HG03460 (cell line): ENCODE results near the gene FGD6.
"Not testable (repeated sequence)": the region's sequence is repeated elsewhere in the genome, so short reads cannot be mapped to it uniquely, and the experiment has no call there.

Experiments
- ATAC-seq: cut with Tn5 transposase; IDR thresholded peaks from one replicate; pipeline ENCODE4 v1.9.1; 2021; ENCODE audit not compliant: unreplicated experiment

The FGD6 gene

GRCh38 chr12:95130096-95130495 is 87.2 kb downstream of the FGD6 start:
- no peak for ATAC-seq

- no peak for ATAC-seq
These were observed 88.2 kb downstream of the FGD6 start for GRCh38 chr12:95129115-95129514.

- no peak for ATAC-seq
These were observed 90.5 kb downstream of the FGD6 start for GRCh38 chr12:95126736-95127135.

GRCh38 chr12:95126076-95126475 is 91.2 kb downstream of the FGD6 start:
- ATAC-seq = no peak

GRCh38 chr12:95124106-95124505 is 93.2 kb downstream of the FGD6 start:
- ATAC-seq = no peak

- no peak for ATAC-seq
These were observed 98.5 kb downstream of the FGD6 start for GRCh38 chr12:95118788-95119179.

GRCh38 chr12:95118138-95118787 is 99.0 kb downstream of the FGD6 start:
- no peak for ATAC-seq

GRCh38 chr12:95117178-95117599 is 100.1 kb downstream of the FGD6 start:
- ATAC-seq = peak; percentile 48

- peak; percentile 53 for ATAC-seq
These were observed 100.5 kb downstream of the FGD6 start for GRCh38 chr12:95116773-95117172.

- no peak for ATAC-seq
These were observed 100.9 kb downstream of the FGD6 start for GRCh38 chr12:95116341-95116740.

GRCh38 chr12:95115641-95116040 is 101.6 kb downstream of the FGD6 start:
- ATAC-seq = no peak

GRCh38 chr12:95114766-95115405 is 102.4 kb downstream of the FGD6 start:
- no peak for ATAC-seq

GRCh38 chr12:95107362-95107761 is 109.9 kb downstream of the FGD6 start:
- no peak for ATAC-seq

GRCh38 chr12:95105540-95105939 is 111.7 kb downstream of the FGD6 start:
- ATAC-seq = no peak

GRCh38 chr12:95104919-95105452 is 112.3 kb downstream of the FGD6 start:
- ATAC-seq = no peak

- ATAC-seq = peak; percentile 96
These were observed 114.2 kb downstream of the FGD6 start for GRCh38 chr12:95102916-95103671.

- not testable (repeated sequence) for ATAC-seq
These were observed 115.3 kb downstream of the FGD6 start for GRCh38 chr12:95101957-95102356.

GRCh38 chr12:95100264-95101190 is 116.7 kb downstream of the FGD6 start:
- ATAC-seq = no peak

GRCh38 chr12:95099270-95099790 is 117.9 kb downstream of the FGD6 start:
- no peak for ATAC-seq

- ATAC-seq = no peak
These were observed 120.4 kb downstream of the FGD6 start for GRCh38 chr12:95096852-95097251.
